ENCODE data around the gene METAP1.
"Not testable (repeated sequence)": the region's sequence is repeated elsewhere in the genome, so short reads cannot be mapped to it uniquely, and the experiment has no call there.

Gene METAP1

DNA sequence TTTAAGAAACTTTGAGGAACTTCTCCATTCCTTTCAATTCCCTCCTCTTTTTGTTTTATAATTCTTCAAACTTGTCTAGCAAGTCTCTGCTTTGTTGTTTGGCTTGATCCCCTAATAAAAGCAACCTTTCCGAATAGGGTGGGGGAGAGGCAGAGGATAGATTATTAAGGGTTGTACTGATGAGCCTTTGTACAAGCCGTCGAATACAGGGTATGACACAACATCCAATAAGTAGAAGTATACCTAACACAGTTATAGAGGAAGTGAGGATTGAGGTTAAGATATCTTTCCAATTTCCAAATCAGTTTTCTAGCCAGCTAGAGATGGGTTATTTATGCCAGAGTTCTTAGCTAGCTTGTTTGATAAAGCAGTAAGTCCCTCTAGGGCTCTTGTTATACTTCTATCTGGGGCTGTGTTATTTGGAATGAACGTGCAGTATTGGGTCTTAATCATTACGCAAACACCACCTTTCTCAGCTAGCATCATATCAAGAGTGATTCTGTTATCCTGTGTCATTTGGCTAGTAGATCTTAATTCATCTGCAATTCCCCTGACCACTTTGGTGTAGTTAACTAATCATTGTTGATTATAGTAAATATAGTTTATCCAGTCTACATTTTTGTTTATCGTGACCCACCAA lies 18.5 kb downstream of the METAP1 start:
- TF ChIP-seq CTCF (IDR thresholded peaks at IDR 0.05; ENCODE audit: low read depth, low read length): no peak

DNA sequence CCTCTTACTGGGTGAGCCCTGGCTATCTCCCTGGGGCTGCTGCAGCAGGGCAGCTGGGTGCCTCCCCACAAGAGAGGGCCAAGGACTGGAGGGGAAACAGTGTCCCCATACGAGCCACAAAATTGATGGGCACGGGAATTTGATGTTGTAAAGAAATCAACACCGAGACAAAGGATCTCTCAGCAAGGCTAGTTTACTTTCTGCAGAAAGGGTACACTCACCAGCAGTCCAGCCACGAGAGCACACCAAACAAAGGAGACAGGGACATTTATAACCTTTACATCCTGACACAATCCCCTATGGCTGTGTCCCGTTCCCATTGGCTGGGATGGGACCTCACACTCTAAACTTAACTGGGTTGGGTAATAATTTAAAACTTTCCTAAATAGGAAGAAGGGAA lies 25.9 kb downstream of the METAP1 start:
- in situ Hi-C loops (cut with HindIII; ENCODE audit: low sequenced_read_pairs): no loop called here
- no peak overlapping the region for H3K4me3 ChIP-seq (ENCODE audit: low read depth, low read length)
- no peak for DNase-seq (ENCODE audit: low read depth, low spot score)
- no peak for TF ChIP-seq CTCF (IDR thresholded peaks at IDR 0.05; ENCODE audit: low read depth, low read length)

More for the DNA sequence above, 18.5 kb downstream of the METAP1 start:
- no peak for DNase-seq (ENCODE audit: low read depth, low spot score)
- no peak overlapping the region for H3K4me3 ChIP-seq (ENCODE audit: low read depth, low read length)
- in situ Hi-C loops (cut with HindIII; ENCODE audit: low sequenced_read_pairs): no loop called here

GRCh38 chr4:99022566-99022965 lies 27.0 kb downstream of the METAP1 start:
- DNase-seq (ENCODE audit: low read depth, low spot score): no peak
- TF ChIP-seq CTCF (IDR thresholded peaks at IDR 0.05; ENCODE audit: low read depth, low read length): no peak
- in situ Hi-C loops (cut with HindIII; ENCODE audit: low sequenced_read_pairs): no loop called here
- H3K4me3 ChIP-seq (ENCODE audit: low read depth, low read length): peak overlapping the region; percentile 35

DNA sequence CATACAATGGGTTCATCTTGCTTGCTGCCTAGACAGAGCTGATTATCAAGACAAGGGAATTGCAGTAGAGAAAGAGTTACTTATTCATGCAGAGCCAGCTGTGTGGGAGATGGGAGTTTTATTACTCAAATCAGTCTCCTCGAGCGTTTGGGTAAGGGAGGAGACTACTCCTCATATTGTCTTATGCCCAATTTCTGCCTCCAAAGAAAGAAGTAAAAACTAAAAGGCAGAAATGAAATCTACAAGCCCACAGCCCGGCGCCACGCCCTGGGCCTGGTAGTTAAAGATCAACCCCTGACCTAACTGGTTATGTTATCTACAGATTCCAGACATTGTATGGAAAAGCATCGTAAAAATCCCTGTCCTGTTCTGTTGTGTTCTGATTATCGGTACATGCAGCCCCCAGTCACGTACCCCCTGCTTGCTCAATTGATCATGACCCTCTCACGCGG lies 28.3 kb downstream of the METAP1 start:
- in situ Hi-C loops (cut with HindIII; ENCODE audit: low sequenced_read_pairs); DNase-seq (ENCODE audit: low read depth, low spot score); H3K4me3 ChIP-seq (ENCODE audit: low read depth, low read length): not testable (repeated sequence)

- no peak overlapping the region for H3K4me3 ChIP-seq (ENCODE audit: low read depth, low read length)
- no peak for TF ChIP-seq CTCF (IDR thresholded peaks at IDR 0.05; ENCODE audit: low read depth, low read length)
- in situ Hi-C loops (cut with HindIII; ENCODE audit: low sequenced_read_pairs): no loop called here
- DNase-seq (ENCODE audit: low read depth, low spot score): no peak
These were observed 29.2 kb downstream of the METAP1 start for GRCh38 chr4:99024481-99025275.

DNA sequence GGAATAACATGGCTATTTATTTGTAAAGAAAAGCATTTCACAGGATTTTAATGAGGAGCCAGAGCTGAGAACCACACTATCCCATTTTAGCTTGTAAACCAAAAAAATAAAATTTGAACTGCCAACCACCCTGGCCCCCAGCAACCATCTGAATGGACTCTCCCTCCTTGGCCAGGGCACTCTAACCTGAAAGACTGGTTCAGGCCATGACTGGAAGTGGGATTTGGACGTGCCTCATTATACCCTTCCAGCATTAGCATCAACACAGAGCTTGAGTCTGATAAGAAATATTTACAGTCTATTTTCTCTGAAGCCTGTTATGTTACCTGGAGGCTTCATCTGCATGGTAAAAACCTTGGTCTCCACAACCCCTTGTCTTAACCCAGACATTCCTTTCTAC lies 30.0 kb downstream of the METAP1 start:
- no peak for DNase-seq (ENCODE audit: low read depth, low spot score)
- no peak overlapping the region for H3K4me3 ChIP-seq (ENCODE audit: low read depth, low read length)
- in situ Hi-C loops (cut with HindIII; ENCODE audit: low sequenced_read_pairs): no loop called here
- no peak for TF ChIP-seq CTCF (IDR thresholded peaks at IDR 0.05; ENCODE audit: low read depth, low read length)

DNA sequence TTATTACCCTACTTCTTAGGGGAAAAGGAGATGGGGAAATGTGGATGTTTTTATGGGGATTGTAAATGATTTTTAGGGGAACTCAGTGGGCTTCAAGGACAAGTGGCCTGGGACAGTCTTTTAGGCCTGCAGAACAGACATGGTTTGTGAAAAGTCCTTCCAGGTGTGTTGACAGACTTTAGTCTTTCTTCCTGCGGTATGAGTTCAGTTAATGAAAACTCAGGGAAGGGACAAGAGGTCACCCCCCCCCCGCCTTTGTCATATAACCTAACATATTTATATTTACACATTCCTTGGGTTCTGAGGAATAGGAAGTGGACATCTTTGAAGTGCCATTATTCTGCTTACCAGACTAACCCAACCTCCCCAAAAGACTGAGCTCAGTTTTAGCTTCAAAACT lies 31.8 kb downstream of the METAP1 start:
- no peak overlapping the region for H3K4me3 ChIP-seq (ENCODE audit: low read depth, low read length)
- in situ Hi-C loops (cut with HindIII; ENCODE audit: low sequenced_read_pairs): no loop called here
- TF ChIP-seq CTCF (IDR thresholded peaks at IDR 0.05; ENCODE audit: low read depth, low read length): no peak
- no peak for DNase-seq (ENCODE audit: low read depth, low spot score)
